T1000 (cell line): Measurements from ENCODE around the gene MAK.
"Not testable (repeated sequence)": the region's sequence is repeated elsewhere in the genome, so short reads cannot be mapped to it uniquely, and the experiment has no call there.

Experiments used
- DNase-seq: peaks from one replicate; lab custom pipeline; 2025; ENCODE audit warnings: mixed read lengths; lab: John Stamatoyannopoulos, UW

MAK gene, protein sequence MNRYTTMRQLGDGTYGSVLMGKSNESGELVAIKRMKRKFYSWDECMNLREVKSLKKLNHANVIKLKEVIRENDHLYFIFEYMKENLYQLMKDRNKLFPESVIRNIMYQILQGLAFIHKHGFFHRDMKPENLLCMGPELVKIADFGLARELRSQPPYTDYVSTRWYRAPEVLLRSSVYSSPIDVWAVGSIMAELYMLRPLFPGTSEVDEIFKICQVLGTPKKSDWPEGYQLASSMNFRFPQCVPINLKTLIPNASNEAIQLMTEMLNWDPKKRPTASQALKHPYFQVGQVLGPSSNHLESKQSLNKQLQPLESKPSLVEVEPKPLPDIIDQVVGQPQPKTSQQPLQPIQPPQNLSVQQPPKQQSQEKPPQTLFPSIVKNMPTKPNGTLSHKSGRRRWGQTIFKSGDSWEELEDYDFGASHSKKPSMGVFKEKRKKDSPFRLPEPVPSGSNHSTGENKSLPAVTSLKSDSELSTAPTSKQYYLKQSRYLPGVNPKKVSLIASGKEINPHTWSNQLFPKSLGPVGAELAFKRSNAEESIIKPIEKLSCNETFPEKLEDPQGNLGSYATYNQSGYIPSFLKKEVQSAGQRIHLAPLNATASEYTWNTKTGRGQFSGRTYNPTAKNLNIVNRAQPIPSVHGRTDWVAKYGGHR

DNA sequence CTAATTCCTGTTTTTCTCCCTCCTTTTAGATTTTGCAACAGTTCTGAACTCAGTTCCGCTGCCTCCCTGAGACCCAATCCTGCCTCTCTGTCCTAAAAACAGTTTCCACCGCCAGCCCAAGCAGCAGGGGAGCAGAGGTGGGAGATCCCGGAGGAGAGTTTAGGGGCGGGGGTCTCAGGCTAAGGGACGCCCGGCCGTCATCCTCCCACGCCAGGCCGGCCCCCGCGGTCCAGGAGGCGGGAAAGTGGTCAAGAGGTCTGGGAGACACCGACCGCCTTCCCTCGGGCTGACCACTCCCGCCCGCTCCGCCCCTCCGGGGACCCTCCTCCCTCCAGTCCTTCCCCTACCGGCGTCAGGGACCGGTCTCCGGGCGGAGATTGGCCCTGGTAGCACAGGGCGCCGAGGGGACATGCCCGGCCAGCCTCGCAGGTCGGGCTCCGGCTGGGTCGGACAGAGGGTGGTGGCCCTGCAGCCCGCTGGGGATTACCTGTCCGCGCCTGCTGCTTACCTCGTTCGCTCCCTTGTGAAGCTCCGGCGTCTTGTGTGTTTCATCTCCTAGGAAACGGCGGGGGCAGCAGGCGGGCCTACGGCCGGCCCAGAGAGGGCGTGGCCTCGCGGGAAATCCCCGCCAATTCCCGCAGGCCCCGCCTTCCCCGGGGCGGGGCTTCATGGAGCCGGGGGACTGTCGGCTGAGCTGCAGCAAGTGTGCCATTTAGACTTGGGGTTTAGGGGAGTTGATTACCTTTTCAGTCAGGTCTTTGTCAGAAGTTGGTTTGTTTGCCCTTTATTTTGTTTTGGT, at the start of gene MAK:
Gene MAK (minus strand): TSS at position 545 of the 799 bp plus-strand sequence. CDS start 7,891 bp downstream, outside the sequence.
- DNase-seq, result peak; percentile 84

- DNase-seq, result no peak
These were observed 48.6 kb upstream of the MAK start, which contains the start of gene SYCP2L for GRCh38 chr6:10886691-10887502. Gene SYCP2L (plus strand): TSS chr6:10887052. CDS start chr6:10887127, 75 bp downstream.

GRCh38 chr6:10886365-10886690, 48.0 kb upstream of the MAK start:
- DNase-seq, result not testable (repeated sequence)

- no peak for DNase-seq
These were observed 46.1 kb upstream of the MAK start for GRCh38 chr6:10884245-10884972.

DNA sequence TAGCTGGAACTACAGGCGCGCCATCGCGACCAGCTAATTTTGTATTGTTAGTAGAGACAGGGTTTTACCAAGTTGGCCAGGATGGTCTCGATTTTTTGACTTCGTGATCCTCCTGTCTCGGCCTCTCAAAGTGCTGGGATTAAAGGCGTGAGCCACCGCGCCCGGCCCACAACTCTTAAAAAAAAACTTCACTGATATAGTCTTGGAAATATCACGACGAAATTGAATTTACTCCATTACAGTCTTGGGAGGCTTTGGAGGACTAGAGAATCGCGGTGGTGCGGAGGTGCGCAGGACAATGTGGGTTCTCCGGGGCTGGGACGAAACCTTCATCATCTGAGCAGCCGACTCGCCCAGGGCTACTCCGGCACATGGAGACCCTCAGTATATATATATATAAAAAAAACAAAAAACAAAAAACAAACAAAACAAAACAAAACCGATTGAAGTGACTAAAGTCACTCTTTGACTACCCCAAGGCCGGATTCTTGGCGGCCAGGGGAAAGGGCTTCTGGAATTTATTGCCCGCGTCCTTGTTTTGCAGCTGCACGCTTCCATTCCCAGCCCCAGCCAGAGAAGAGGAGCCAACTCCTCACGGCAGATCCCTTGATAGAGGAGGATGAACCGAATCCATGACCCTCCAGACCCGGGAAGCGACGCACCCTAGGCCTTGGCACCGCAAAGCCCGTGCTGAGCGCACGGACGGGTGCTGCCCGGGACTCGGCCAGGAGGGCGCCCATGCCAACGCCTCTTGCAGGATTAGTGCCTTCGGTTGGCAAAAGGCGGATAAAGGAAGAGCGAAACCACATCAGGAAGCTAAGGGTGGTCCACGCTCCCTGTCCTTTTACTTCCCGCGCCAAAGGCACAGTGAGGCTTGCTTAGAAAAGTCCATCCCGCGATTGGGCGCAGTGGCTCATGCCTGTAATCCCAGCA, 45.2 kb upstream of the MAK start:
- DNase-seq, result no peak

DNA sequence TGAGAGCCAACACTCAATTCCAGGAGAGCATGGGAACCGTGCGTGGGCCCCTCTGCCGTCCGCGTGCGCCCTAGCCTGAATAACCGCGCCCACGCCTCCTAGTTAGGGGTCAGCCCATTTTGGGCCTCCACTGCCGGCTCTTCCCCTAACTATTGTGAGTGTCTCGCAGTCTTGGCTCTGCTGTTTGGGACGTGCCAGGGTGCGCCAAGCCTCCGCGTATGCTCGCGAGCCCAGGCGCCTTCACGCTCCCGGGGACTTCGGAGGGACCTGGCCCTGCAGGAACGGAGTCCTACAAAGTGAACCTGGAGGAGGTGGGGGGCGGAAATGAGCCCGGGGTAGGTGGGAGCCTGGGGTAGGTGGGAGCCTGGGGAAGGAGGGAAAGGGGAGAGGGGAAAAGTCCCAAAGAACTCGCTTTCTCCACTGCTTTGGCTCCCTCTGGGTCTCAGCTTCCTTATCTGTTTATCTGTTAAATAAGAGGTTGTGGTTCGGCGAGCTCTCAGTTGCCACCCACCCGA, 44.4 kb upstream of the MAK start:
- DNase-seq, result no peak

- not testable (repeated sequence) for DNase-seq
These were observed 43.9 kb upstream of the MAK start for GRCh38 chr6:10882253-10882630.

GRCh38 chr6:10880366-10880765, 42.0 kb upstream of the MAK start:
- no peak for DNase-seq

DNA sequence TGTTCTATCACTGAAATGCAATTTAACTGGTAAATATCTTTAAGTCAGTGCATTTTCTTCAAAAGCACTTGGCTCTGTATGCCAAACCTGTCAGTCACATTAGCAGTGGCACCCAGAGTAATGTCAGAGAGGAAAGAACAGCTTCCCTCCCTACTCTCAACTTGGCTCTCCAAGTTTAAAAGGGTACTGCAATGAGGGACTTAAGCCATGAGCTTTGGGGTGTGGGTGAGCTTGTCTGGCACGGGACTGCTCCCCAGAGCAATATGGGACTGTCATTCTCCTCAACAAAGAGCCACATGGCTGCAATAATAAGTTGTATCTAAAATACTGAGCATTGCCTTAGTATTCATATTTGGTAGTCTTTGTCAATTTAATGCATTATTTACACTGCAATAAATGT, 39.5 kb upstream of the MAK start:
- DNase-seq, result no peak

DNA sequence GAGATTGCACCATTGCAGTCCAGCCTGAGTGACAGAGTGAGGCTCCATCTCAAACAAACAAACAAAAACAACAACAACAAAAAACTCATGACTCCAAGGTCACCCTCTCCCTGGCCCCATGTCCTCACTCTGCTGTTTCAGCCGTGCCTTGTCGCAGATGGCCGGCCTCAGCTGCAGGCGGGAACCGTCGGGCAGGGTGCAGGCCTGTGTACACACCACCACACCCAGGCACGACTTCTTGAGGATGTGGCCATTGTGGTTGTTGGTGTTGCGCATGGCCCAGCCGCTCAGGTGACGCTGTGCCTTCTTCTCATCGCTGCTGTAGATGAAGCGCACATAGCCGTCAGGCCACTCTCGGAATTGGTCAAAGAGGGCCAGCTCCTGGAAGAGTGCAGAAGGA, 38.7 kb upstream of the MAK start:
- DNase-seq, result no peak

GRCh38 chr6:10875026-10875425, 36.7 kb upstream of the MAK start:
- no peak for DNase-seq

- no peak for DNase-seq
These were observed 35.9 kb upstream of the MAK start for GRCh38 chr6:10874207-10874606.

DNA sequence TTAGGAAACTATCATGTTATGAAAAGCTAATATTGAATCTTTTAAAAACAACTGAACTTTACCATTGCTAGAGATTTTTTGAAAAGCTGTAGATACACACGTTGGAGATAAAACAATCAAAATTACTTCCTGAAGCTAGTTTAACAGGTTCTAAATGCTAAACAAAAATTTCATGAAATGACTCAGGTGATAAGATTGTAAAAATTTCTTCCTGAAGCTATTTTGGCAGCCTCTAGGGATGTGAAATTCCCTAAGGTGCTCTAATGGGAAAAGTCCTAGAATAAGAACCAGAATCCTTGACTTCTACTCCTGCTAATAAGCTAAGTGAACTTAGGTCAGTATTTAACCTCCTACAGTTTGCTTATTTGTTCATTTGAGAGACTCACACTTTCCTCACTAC, 35.0 kb upstream of the MAK start:
- no peak for DNase-seq

GRCh38 chr6:10867952-10868351, 29.6 kb upstream of the MAK start:
- no peak for DNase-seq

DNA sequence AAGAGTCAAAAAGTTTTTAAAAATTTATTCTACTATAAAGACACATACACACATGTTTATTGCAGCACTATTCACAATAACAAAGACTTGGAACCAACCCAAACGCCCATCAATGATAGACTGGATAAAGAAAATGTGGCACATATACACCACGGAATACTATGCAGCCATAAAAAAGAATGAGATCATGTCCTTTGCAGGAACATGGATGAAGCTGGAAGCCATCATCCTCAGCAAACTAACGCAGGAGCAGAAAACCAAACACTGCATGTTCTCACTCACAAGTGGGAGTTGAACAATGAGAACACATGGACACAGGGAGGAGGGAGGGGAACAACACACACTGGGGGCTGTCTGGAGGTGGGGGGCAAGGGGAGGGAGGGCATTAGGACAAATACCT, 28.4 kb upstream of the MAK start:
- not testable (repeated sequence) for DNase-seq

DNA sequence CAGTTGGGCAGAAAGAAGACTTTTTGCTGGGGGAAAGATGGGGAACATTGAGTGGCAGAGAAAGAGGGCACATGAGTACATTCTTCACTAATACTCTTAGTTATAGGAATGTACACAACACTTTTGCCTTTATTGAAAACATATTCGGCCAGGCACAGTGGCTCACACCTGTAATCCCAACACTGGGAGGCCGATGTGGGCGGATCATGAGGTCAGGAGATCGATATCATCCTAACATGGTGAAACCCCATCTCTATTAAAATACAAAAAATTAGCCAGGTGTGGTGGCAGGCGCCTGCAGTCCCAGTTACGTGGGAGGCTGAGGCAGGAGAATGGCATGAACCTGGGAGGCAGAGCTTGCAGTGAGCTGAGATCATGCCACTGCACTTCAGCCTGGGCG, 24.7 kb upstream of the MAK start:
- not testable (repeated sequence) for DNase-seq

DNA sequence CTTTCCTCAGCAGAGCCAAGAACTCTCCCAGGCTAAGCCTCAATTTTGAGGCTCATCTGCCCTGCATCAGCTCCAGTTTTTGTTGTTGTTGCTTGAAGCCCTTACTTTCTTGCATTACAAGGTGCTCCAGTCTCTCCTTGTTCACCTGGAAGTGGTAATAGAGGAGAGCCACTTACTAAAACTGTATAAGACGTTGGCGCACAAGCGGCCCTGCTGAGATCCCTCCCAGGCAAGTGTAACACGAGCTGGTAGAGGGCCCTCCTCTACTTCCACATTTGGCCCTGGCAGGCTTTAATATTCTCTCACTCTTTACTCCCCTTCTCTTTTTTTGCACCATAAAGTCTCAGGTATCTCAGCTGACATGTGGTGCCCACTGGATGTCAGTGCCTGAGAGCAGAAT, 24.0 kb upstream of the MAK start:
- no peak for DNase-seq

DNA sequence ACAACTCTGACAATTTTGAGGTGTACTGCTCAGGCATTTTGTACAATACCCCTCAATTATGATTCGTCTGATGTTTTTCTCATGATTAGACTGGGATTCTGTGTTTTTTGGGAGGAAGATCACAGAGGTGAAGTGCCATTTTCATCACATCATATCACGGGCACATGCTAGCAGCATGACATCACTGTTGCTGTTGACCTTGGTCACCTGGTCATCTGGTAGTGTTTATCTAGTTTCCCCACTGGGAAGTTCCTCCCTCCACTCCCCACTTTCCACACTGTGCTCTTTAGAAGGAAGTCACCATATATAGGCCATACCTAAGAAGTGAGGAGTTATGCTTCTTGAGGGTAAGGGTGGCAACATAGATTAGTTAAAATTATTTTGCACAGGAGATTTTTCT, 22.7 kb upstream of the MAK start:
- no peak for DNase-seq

DNA sequence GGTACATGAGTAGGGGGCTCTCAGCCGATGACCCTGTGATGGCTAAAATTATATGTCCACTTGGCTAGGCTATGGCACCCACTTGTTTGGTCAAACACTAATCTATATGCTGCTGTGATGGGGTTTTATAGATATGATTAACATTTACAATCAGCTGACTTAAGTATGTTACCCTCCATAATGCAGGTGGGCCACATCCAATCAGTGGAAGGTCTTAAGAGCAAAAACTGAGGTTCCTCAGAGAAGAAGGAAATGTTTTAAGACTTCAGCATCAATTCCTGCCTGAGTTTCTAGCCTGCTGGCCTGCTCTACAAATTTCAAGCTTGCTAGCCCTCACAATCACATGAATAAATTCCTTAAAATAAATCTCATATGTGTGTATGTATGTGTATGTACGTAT, 18.9 kb upstream of the MAK start:
- DNase-seq, result no peak
